NB4 (cell line): ENCODE data around the gene PROX1.

Experiments used
- POLR2A ChIP-seq: IDR thresholded peaks from 2 replicates; pipeline ENCODE4 v1.6.1; 2011; ENCODE audit warnings: mild to moderate bottlenecking; ENCODE audit not compliant: insufficient read length; ENCODE audit errors: extremely low read depth
- TF ChIP-seq, protein P1 (sequence below): IDR thresholded peaks from one replicate; pipeline ENCODE4 v1.5.1; 2012; ENCODE audit warnings: low read depth, low read length

DNA sequence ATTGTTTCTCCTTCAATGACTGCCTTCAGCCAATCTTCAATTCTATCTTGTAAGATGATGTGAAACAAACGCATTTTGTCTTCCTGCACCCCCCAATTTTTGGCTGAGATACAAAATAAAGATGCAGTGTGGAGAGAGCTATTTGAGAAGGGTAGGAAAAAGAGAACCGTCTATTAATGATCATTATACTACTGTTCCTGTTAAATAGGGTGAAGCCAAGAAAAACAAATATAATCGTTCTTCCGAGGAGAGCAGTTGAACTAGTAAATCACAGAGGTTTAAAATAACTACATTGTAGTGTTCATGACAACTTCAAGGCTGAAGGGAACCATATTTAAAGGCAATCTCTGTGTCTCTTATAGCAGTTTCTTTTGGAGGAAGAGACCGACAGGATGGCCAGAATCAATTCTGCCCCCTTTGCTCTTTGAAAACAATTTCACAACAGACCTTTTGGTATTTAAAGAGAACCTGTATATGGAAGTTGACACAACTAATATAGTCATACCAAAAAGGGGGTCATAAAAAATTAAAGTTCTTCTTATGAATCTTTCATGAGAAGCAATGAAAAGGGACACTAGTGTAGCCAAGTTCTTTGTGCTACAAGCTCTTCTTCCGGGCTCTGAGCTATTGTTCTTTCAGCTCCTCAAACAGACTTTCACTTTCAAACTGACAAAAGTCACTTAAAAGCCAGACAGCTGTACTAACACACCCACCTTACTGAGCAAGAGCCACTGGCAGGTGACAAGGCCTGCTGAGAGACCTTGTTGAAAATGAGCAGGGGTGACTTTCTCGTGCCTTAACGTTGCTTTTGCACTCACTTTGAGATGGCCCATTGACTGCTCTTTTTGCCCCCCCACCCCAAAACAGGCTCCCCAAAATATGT is 30.9 kb downstream of the PROX1 start:
- TF ChIP-seq, protein P1, sequence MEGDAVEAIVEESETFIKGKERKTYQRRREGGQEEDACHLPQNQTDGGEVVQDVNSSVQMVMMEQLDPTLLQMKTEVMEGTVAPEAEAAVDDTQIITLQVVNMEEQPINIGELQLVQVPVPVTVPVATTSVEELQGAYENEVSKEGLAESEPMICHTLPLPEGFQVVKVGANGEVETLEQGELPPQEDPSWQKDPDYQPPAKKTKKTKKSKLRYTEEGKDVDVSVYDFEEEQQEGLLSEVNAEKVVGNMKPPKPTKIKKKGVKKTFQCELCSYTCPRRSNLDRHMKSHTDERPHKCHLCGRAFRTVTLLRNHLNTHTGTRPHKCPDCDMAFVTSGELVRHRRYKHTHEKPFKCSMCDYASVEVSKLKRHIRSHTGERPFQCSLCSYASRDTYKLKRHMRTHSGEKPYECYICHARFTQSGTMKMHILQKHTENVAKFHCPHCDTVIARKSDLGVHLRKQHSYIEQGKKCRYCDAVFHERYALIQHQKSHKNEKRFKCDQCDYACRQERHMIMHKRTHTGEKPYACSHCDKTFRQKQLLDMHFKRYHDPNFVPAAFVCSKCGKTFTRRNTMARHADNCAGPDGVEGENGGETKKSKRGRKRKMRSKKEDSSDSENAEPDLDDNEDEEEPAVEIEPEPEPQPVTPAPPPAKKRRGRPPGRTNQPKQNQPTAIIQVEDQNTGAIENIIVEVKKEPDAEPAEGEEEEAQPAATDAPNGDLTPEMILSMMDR: no peak
- no peak for TF ChIP-seq POLR2A
